Measurements from ENCODE around the gene KSR1. TPM values are rescaled to one million over a fixed set of nuclear protein-coding genes. Genes with fewer than 3 reads are reported as not detected.

KSR1 gene
- total and polyA plus RNA-seq, 10 of the 15 experiments (the other 5 are each of a cell fraction or from before 2014, with no cell fraction given): 0.97 to 66.6 (median 22.9) TPM

DNA sequence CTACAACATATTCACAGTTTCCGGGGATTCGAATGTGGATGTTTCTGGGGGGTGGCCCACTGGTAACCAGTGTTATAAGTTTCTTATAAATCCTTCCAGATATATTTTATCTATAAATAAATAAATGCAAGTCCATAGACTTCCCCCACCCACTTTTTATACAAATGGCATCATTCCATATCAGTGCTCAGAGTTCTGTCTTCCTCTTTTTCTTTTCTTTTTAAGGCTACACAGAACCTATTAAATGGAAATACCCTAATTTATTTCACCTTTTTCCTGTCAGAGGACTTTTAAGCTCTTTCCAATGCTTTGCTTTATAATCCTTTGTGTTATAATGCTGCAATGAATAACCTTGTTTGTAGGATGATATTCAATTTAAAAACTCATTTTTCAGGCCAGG, 178.5 kb downstream of the KSR1 start:
- BruUV-seq (replicated peaks): no TSS peak
- no peak overlapping the region for H3K9ac ChIP-seq (ENCODE audit: control insufficient read depth, insufficient read depth, low read length)
- DNase-seq (ENCODE audit: low read depth, low spot score) (no peak), FAIRE-seq (no peak), ATAC-seq (no peak)
- peaks cover 11% of the 10 kb centered on the region for H3K4me1 ChIP-seq (ENCODE audit: control insufficient read depth, insufficient read depth, low read length)
- intact Hi-C loops (cut with micrococcal nuclease; ENCODE audit: unreplicated experiment) (no loop called here), in situ Hi-C loops (cut with MboI) (loop anchor here (10.0 kb wide), 1 partner anchor 280 kb away; no protein-coding TSS in a partner anchor)
- H3K27ac ChIP-seq (ENCODE audit: control insufficient read depth, insufficient read depth): peak overlapping the region; percentile 43; the same call in 1 of the 2 replicates
- H3K4me3 ChIP-seq: peak overlapping the region; percentile 60
- no peaks in the 10 kb centered on the region for H4K20me1 ChIP-seq (ENCODE audit: control insufficient read depth, insufficient read depth)
- H3K36me3 ChIP-seq (ENCODE audit: control insufficient read depth in 2 of 2, insufficient read depth in 2 of 2, low read length in 1 of 2): peaks cover 0 to 4% of the 10 kb centered on the region in 2 experiments; a peak in 2 of 4 replicates
- H2AFZ ChIP-seq (ENCODE audit: control insufficient read depth, low read depth, low read length): no peak overlapping the region
- 61% methylated on average over 2 of the region's 2 CpGs for WGBS (ENCODE audit: insufficient coverage, insufficient replicate concordance, low lambda C conversion rate, missing lambda C conversion rate)
- CTCF ChIA-PET: interaction anchor here (0.7 to 6.7 kb wide), 8 partner anchors 11 to 399 kb away, joined by 3 to 59 read pairs (median 4); no protein-coding TSS in a partner anchor
- peak overlapping the region; percentile 39 for H3K4me2 ChIP-seq (ENCODE audit: control insufficient read depth, insufficient read depth)
- SMC1A ChIA-PET (ENCODE audit: uncharacterized antibody, unreplicated experiment): interaction anchor here (0.6 to 1.1 kb wide), 3 partner anchors 88 to 318 kb away, joined by 3 to 4 read pairs (median 3); no protein-coding TSS in a partner anchor
- H3K9me3 ChIP-seq (replicated peaks; ENCODE audit: control insufficient read depth, insufficient read depth, low read length): no peaks in the 10 kb centered on the region
- no peaks in the 10 kb centered on the region for H3K27me3 ChIP-seq (replicated peaks in 1 of 2; ENCODE audit: control insufficient read depth in 2 of 2, insufficient read depth in 2 of 2, low read length in 1 of 2)
- peaks cover 56% of the 10 kb centered on the region for H3K79me2 ChIP-seq (ENCODE audit: control insufficient read depth, insufficient read depth, low read length)
- RAD21 ChIA-PET (ENCODE audit: unreplicated experiment): interaction anchor here (1.0 to 1.1 kb wide), 4 partner anchors 20 to 179 kb away, joined by 3 to 4 read pairs (median 4); no protein-coding TSS in a partner anchor
- TF ChIP-seq SPI1 (IDR thresholded peaks at IDR 0.05; ENCODE audit: borderline replicate concordance, insufficient read depth, low read depth, low read length): peak; percentile 12; the same call in 1 of the 2 replicates
- no peak for TF ChIP-seq SMC3 (IDR thresholded peaks at IDR 0.05; ENCODE audit: borderline replicate concordance, low read length)
- POLR2A ChIA-PET: no interaction called here

DNA sequence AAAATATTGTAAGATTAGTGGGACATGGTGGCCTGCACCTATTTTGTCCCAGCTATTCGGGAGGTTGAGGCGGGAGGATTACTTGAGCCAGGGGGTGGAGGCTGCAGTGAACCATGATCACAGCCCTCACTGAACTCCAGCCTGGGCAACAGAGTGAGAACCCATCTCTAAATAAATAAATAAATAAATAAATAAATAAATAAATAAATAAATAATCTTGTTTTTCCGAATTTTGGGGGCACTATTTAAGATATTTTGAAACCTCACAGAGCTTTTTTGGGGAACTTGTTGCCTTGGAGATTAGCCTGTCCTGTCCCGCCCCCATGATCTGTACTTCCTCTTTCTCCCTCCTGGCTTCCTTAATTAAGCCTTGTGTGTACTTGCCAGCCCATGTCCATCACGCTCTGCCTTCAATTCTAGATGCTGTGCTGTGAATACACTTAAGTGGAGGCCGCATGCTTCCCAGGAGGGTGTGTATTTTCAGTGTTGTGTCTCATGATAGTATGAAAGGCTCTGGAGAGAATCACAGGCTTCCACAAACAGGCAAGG, 179.1 kb downstream of the KSR1 start:
- in situ Hi-C loops (cut with MboI): loop anchor here (10.0 kb wide), 1 partner anchor 281 kb away; no protein-coding TSS in a partner anchor
- peaks cover 0 to 5% of the 10 kb centered on the region in 2 experiments; a peak in 2 of 4 replicates for H3K36me3 ChIP-seq (ENCODE audit: control insufficient read depth in 2 of 2, insufficient read depth in 2 of 2, low read length in 1 of 2)
- RAD21 ChIA-PET (ENCODE audit: unreplicated experiment): interaction anchor here (1.0 to 1.1 kb wide), 4 partner anchors 19 to 180 kb away, joined by 3 to 4 read pairs (median 4); no protein-coding TSS in a partner anchor
- peaks cover 11% of the 10 kb centered on the region for H3K4me1 ChIP-seq (ENCODE audit: control insufficient read depth, insufficient read depth, low read length)
- WGBS (ENCODE audit: insufficient coverage, insufficient replicate concordance, low lambda C conversion rate, missing lambda C conversion rate): 26% methylated on average over 6 of the region's 6 CpGs
- SMC1A ChIA-PET (ENCODE audit: uncharacterized antibody, unreplicated experiment): interaction anchor here (0.6 to 1.2 kb wide), 4 partner anchors 88 to 319 kb away, joined by 3 to 4 read pairs (median 3); no protein-coding TSS in a partner anchor
- H4K20me1 ChIP-seq (ENCODE audit: control insufficient read depth, insufficient read depth): no peaks in the 10 kb centered on the region
- POLR2A ChIA-PET: no interaction called here
- ATAC-seq (peak; percentile 49), FAIRE-seq (no peak), DNase-seq (ENCODE audit: low read depth, low spot score) (no peak)
- peak overlapping the region; percentile 43 for H3K27ac ChIP-seq (ENCODE audit: control insufficient read depth, insufficient read depth)
- H3K4me3 ChIP-seq: peak overlapping the region; percentile 60
- peak overlapping the region; percentile 40 for H3K4me2 ChIP-seq (ENCODE audit: control insufficient read depth, insufficient read depth)
- CTCF ChIA-PET: interaction anchor here (0.7 to 6.7 kb wide), 8 partner anchors 10 to 399 kb away, joined by 3 to 59 read pairs (median 4); no protein-coding TSS in a partner anchor
- intact Hi-C loops (cut with micrococcal nuclease; ENCODE audit: unreplicated experiment): no loop called here
- no TSS peak for BruUV-seq (replicated peaks)
- no peak overlapping the region for H2AFZ ChIP-seq (ENCODE audit: control insufficient read depth, low read depth, low read length)
- H3K9me3 ChIP-seq (replicated peaks; ENCODE audit: control insufficient read depth, insufficient read depth, low read length): no peaks in the 10 kb centered on the region
- no peak overlapping the region for H3K9ac ChIP-seq (ENCODE audit: control insufficient read depth, insufficient read depth, low read length)
- no peaks in the 10 kb centered on the region for H3K27me3 ChIP-seq (replicated peaks in 1 of 2; ENCODE audit: control insufficient read depth in 2 of 2, insufficient read depth in 2 of 2, low read length in 1 of 2)
- peaks cover 56% of the 10 kb centered on the region for H3K79me2 ChIP-seq (ENCODE audit: control insufficient read depth, insufficient read depth, low read length)
- TF ChIP-seq MXI1 (IDR thresholded peaks at IDR 0.05; ENCODE audit: low read depth, low read length) (0 out of 2 replicates have a peak, but pooled peaks have one; percentile 32), SPI1 (IDR thresholded peaks at IDR 0.05; ENCODE audit: borderline replicate concordance, insufficient read depth, low read depth, low read length) (peak; percentile 83; the same call in 1 of the 2 replicates), FOXM1 (IDR thresholded peaks at IDR 0.05; ENCODE audit: low read depth, low read length) (no peak), POLR2AphosphoS5 (IDR thresholded peaks at IDR 0.05; ENCODE audit: low read length) (no peak), TCF7 (IDR thresholded peaks at IDR 0.05; ENCODE audit: borderline replicate concordance) (no peak)
- TF ChIP-seq, protein P1, sequence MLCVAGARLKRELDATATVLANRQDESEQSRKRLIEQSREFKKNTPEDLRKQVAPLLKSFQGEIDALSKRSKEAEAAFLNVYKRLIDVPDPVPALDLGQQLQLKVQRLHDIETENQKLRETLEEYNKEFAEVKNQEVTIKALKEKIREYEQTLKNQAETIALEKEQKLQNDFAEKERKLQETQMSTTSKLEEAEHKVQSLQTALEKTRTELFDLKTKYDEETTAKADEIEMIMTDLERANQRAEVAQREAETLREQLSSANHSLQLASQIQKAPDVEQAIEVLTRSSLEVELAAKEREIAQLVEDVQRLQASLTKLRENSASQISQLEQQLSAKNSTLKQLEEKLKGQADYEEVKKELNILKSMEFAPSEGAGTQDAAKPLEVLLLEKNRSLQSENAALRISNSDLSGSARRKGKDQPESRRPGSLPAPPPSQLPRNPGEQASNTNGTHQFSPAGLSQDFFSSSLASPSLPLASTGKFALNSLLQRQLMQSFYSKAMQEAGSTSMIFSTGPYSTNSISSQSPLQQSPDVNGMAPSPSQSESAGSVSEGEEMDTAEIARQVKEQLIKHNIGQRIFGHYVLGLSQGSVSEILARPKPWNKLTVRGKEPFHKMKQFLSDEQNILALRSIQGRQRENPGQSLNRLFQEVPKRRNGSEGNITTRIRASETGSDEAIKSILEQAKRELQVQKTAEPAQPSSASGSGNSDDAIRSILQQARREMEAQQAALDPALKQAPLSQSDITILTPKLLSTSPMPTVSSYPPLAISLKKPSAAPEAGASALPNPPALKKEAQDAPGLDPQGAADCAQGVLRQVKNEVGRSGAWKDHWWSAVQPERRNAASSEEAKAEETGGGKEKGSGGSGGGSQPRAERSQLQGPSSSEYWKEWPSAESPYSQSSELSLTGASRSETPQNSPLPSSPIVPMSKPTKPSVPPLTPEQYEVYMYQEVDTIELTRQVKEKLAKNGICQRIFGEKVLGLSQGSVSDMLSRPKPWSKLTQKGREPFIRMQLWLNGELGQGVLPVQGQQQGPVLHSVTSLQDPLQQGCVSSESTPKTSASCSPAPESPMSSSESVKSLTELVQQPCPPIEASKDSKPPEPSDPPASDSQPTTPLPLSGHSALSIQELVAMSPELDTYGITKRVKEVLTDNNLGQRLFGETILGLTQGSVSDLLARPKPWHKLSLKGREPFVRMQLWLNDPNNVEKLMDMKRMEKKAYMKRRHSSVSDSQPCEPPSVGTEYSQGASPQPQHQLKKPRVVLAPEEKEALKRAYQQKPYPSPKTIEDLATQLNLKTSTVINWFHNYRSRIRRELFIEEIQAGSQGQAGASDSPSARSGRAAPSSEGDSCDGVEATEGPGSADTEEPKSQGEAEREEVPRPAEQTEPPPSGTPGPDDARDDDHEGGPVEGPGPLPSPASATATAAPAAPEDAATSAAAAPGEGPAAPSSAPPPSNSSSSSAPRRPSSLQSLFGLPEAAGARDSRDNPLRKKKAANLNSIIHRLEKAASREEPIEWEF (IDR thresholded peaks at IDR 0.05; ENCODE audit: insufficient replicate concordance, low read depth, low read length): no peak
- TF ChIP-seq, protein P2, sequence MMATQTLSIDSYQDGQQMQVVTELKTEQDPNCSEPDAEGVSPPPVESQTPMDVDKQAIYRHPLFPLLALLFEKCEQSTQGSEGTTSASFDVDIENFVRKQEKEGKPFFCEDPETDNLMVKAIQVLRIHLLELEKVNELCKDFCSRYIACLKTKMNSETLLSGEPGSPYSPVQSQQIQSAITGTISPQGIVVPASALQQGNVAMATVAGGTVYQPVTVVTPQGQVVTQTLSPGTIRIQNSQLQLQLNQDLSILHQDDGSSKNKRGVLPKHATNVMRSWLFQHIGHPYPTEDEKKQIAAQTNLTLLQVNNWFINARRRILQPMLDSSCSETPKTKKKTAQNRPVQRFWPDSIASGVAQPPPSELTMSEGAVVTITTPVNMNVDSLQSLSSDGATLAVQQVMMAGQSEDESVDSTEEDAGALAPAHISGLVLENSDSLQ (IDR thresholded peaks at IDR 0.05): peak; percentile 90

Data from GM12878 (cell line).